OCI-LY3 (cell line): ENCODE measurements around the gene ZNF611.

Experiments
- H2AFZ ChIP-seq: fragments of 200-600, 300-600 bp; shearing (Covaris generic); 2 replicates; pipeline ENCODE4 v1.6.0; 2014; ENCODE audit warnings: antibody characterized with exemption, low read depth, low read length
- H3K27ac ChIP-seq: fragments of 200-600, 300-600 bp; sonication (generic); 2 replicates; pipeline ENCODE4 v1.5.1; 2014; ENCODE audit warnings: mild to moderate bottlenecking, low read length, moderate library complexity, mixed read lengths
- H3K27me3 ChIP-seq: fragments of 200-600, 300-600 bp; sonication (generic); 2 replicates; pipeline ENCODE4 v1.6.1; 2014; ENCODE audit warnings: low read depth, low read length, mixed read lengths
- H3K36me3 ChIP-seq: fragments of 200-600, 300-600 bp; sonication (generic); replicated peaks from 2 replicates; pipeline ENCODE3; 2014; ENCODE audit warnings: low read depth, low read length, mixed read lengths
- H3K4me1 ChIP-seq: fragments of 300-600, 200-600 bp; sonication (generic); 2 replicates; pipeline ENCODE4 v1.6.1; 2014; ENCODE audit warnings: low read length, mixed read lengths
- H3K4me2 ChIP-seq: fragments of 200-600, 300-600 bp; sonication (generic); 2 replicates; pipeline ENCODE4 v1.6.1; 2014; ENCODE audit warnings: low read length, mixed read lengths
- H3K4me3 ChIP-seq: fragments of 300-600, 200-600 bp; sonication (generic); 2 replicates; pipeline ENCODE4 v1.5.1; 2014; ENCODE audit warnings: antibody characterized with exemption, mild to moderate bottlenecking, low read length, moderate library complexity
- H3K79me2 ChIP-seq: fragments of 300-600, 200-600 bp; shearing (Covaris generic); 2 replicates; pipeline ENCODE4 v1.6.1; 2014; ENCODE audit warnings: mild to moderate bottlenecking, low read length, mixed read lengths
- H3K9ac ChIP-seq: fragments of 300-600, 200-600 bp; shearing (Covaris generic); 2 replicates; pipeline ENCODE4 v1.6.0; 2014; ENCODE audit warnings: mild to moderate bottlenecking, low read length, moderate library complexity
- H3K9me3 ChIP-seq: fragments of 200-600, 300-600 bp; shearing (Covaris generic); 2 replicates; pipeline ENCODE4 v1.6.1; 2014; ENCODE audit warnings: low read length, mixed read lengths; ENCODE audit not compliant: insufficient read depth
- H4K20me1 ChIP-seq: fragments of 200-600, 300-600 bp; sonication (generic); 2 replicates; pipeline ENCODE4 v1.6.1; 2016; ENCODE audit warnings: low read length, mixed read lengths; ENCODE audit not compliant: insufficient read depth
- CTCF ChIP-seq: fragments of 200-600, 300-600 bp; sonication (generic); IDR thresholded peaks from 2 replicates; pipeline ENCODE4 v1.5.1; 2014; ENCODE audit warnings: antibody characterized with exemption, low read length, low read depth
- EZH2phosphoT487 ChIP-seq: fragments of 200-600 bp; shearing (Covaris generic); IDR thresholded peaks from 2 replicates; pipeline ENCODE4 v1.6.1; 2018; ENCODE audit warnings: antibody characterized with exemption, mixed run types, low read depth

Gene ZNF611

GRCh38 chr19:52653161-52653560 is 81.7 kb downstream of the ZNF611 start:
- Histone ChIP-seq H3K27me3 (no peaks in the 10 kb centered on the region), H3K9ac (no peak overlapping the region), H3K4me3 (no peak overlapping the region), H3K36me3 (peaks cover 40% of the 10 kb centered on the region), H3K4me1 (no peaks in the 10 kb centered on the region), H3K27ac (no peak overlapping the region), H2AFZ (no peak overlapping the region), H3K79me2 (no peaks in the 10 kb centered on the region), H3K4me2 (no peak overlapping the region), H3K9me3 (no peaks in the 10 kb centered on the region), H4K20me1 (no peaks in the 10 kb centered on the region)
- TF ChIP-seq CTCF: no peak
- TF ChIP-seq EZH2phosphoT487: no peak
